CD4-positive, alpha-beta memory T cell (primary cell): Measurements from ENCODE around the gene RNF2. TPM values are rescaled to one million over a fixed set of nuclear protein-coding genes. Genes with fewer than 3 reads are reported as not detected.

Experiments
- CTCF ChIA-PET: fragments of 350-600 bp; sonication (Branson Sonifier 250); formaldehyde crosslinking; loops from one replicate; lab custom pipeline; 2021; ENCODE audit warnings: inconsistent platforms; ENCODE audit not compliant: partially characterized antibody; lab: Charles Lee
- POLR2A ChIA-PET: fragments of 350-600 bp; sonication (Branson Sonifier 250); formaldehyde crosslinking; loops from one replicate; lab custom pipeline; 2021; ENCODE audit not compliant: partially characterized antibody; lab: Charles Lee
- DNase-seq, 5 donors: peaks; one replicate each; pipeline versions ENCODE4 v3.0.0 to v3.0.0-alpha.2; 2020 to 2022; ENCODE audit warnings: mixed read lengths in 1 of 5
- H3K27ac ChIP-seq: one replicate; pipeline ENCODE4 v1.7.0; 2013; ENCODE audit warnings: low read depth, low read length
- H3K27me3 ChIP-seq: 2 replicates; pipeline ENCODE4 v1.7.0; 2013; ENCODE audit warnings: mild to moderate bottlenecking, low read length, moderate library complexity; ENCODE audit not compliant: insufficient read depth
- H3K36me3 ChIP-seq: 2 replicates; pipeline ENCODE4 v1.7.0; 2013; ENCODE audit warnings: mild to moderate bottlenecking, low read length, moderate library complexity; ENCODE audit not compliant: insufficient read depth
- H3K4me1 ChIP-seq: 2 replicates; pipeline ENCODE4 v1.7.0; 2013; ENCODE audit warnings: mild to moderate bottlenecking, low read length, moderate library complexity; ENCODE audit not compliant: insufficient read depth
- H3K4me3 ChIP-seq, 2 donors: one replicate each; pipeline ENCODE4 v1.7.0; 2013; ENCODE audit warnings: low read length in 2 of 2, mild to moderate bottlenecking in 1 of 2
- H3K9me3 ChIP-seq, 2 donors: one replicate each; pipeline ENCODE4 v1.7.0; 2013; ENCODE audit warnings: low read length in 2 of 2, control low read depth in 1 of 2; ENCODE audit not compliant: control insufficient read depth in 1 of 2
- H3K27ac Mint-ChIP-seq, 7 donors: one replicate each; pipeline ENCODE4 v1.8.0; 2020 to 2021; ENCODE audit warnings: mixed read lengths in 7 of 7, mild to moderate bottlenecking in 6 of 7, inconsistent platforms in 3 of 7, moderate library complexity in 3 of 7
- H3K27me3 Mint-ChIP-seq, 2 donors: one replicate each; pipeline ENCODE4 v1.8.0; 2020 to 2021; ENCODE audit warnings: mixed read lengths in 2 of 2
- H3K36me3 Mint-ChIP-seq, 2 donors: one replicate each; pipeline ENCODE4 v1.8.0; 2020 to 2021; ENCODE audit warnings: mixed read lengths in 2 of 2, inconsistent platforms in 1 of 2, mild to moderate bottlenecking in 1 of 2
- H3K4me1 Mint-ChIP-seq, 4 donors: one replicate each; pipeline ENCODE4 v1.8.0; 2020 to 2021; ENCODE audit warnings: mixed read lengths in 4 of 4, mild to moderate bottlenecking in 1 of 4
- H3K4me3 Mint-ChIP-seq, 8 donors: one replicate each; pipeline ENCODE4 v1.8.0; 2020 to 2021; ENCODE audit warnings: mixed read lengths in 8 of 8, mild to moderate bottlenecking in 7 of 8, moderate library complexity in 6 of 8, inconsistent platforms in 3 of 8
- H3K9me3 Mint-ChIP-seq, 8 donors: one replicate each; pipeline ENCODE4 v1.8.0; 2020 to 2021; ENCODE audit warnings: mixed read lengths in 8 of 8, mild to moderate bottlenecking in 5 of 8, inconsistent platforms in 3 of 8, moderate library complexity in 1 of 8
- intact Hi-C: fragments of 100-400 bp; cut with micrococcal nuclease; formaldehyde crosslinking; loops from one replicate; pipeline ENCODE4 v1.15.1; 2023
- polyA plus RNA-seq, 2 donors: library from polyadenylated mRNA; unstranded; fragments of 300-500 nt; fragmentation: Illumina TruSeq; gene quantifications; one replicate each; pipeline ENCODE4 v1.2.3, GENCODE V29; 2021
- total RNA-seq, 2 experiments: library from RNA; stranded (reverse); gene quantifications; one replicate each; pipeline ENCODE4 v1.2.3, GENCODE V29; 2021

RNF2 gene
- total and polyA plus RNA-seq, 4 experiments from 2014 or later: 26.5 to 37.1 (median 27.0) TPM

GRCh38 chr1:185110145-185110544 lies 64.8 kb downstream of the RNF2 start:
- DNase-seq: no peak
- no peak overlapping the region for H3K27ac Mint-ChIP-seq
- Histone ChIP-seq H3K4me3 (no peak overlapping the region), H3K27ac (no peak overlapping the region), H3K4me1 (no peaks in the 10 kb centered on the region), H3K27me3 (no peaks in the 10 kb centered on the region), H3K36me3 (no peaks in the 10 kb centered on the region), H3K9me3 (peaks cover 0 to 8% of the 10 kb centered on the region in 2 donors)
- H3K4me3 Mint-ChIP-seq: no peak overlapping the region
- peaks cover 5 to 55% (median 37%) of the 10 kb centered on the region in 8 donors for H3K9me3 Mint-ChIP-seq
- H3K4me1 Mint-ChIP-seq: no peaks in the 10 kb centered on the region
- ChIA-PET CTCF (no interaction called here), POLR2A (no interaction called here)
- peaks cover 4 to 6% of the 10 kb centered on the region in 2 donors for H3K36me3 Mint-ChIP-seq
- peaks cover 0 to 1% of the 10 kb centered on the region in 2 donors for H3K27me3 Mint-ChIP-seq
- intact Hi-C loops: no loop called here

- no peak overlapping the region for H3K4me3 ChIP-seq
- H3K4me1 ChIP-seq: no peaks in the 10 kb centered on the region
- H3K27me3 Mint-ChIP-seq: peaks cover 0 to 1% of the 10 kb centered on the region in 2 donors
- no peak for DNase-seq
- H3K9me3 ChIP-seq: peaks cover 0 to 8% of the 10 kb centered on the region in 2 donors
- peaks cover 5 to 41% (median 29%) of the 10 kb centered on the region in 8 donors for H3K9me3 Mint-ChIP-seq
- peaks cover 6 to 7% of the 10 kb centered on the region in 2 donors for H3K36me3 Mint-ChIP-seq
- no peak overlapping the region for H3K27ac ChIP-seq
- no peak overlapping the region for H3K4me3 Mint-ChIP-seq
- POLR2A ChIA-PET: no interaction called here
- CTCF ChIA-PET: no interaction called here
- H3K27ac Mint-ChIP-seq: no peak overlapping the region
- intact Hi-C loops: no loop called here
- H3K27me3 ChIP-seq: no peaks in the 10 kb centered on the region
- no peaks in the 10 kb centered on the region for H3K36me3 ChIP-seq
- no peaks in the 10 kb centered on the region for H3K4me1 Mint-ChIP-seq
Observed at GRCh38 chr1:185111873-185112272, 66.5 kb downstream of the RNF2 start.

- H3K4me1 Mint-ChIP-seq: no peaks in the 10 kb centered on the region
- CTCF ChIA-PET: no interaction called here
Observed at GRCh38 chr1:185112356-185112755, 67.0 kb downstream of the RNF2 start.

GRCh38 chr1:185129708-185130107 lies 84.3 kb downstream of the RNF2 start:
- no peaks in the 10 kb centered on the region for H3K27me3 ChIP-seq
- Mint-ChIP-seq H3K4me1 (no peaks in the 10 kb centered on the region), H3K27me3 (no peaks in the 10 kb centered on the region), H3K27ac (no peak overlapping the region), H3K9me3 (peaks cover 0 to 9% (median 4%) of the 10 kb centered on the region in 8 donors), H3K4me3 (no peak overlapping the region), H3K36me3 (peaks cover 64 to 71% of the 10 kb centered on the region in 2 donors)
- DNase-seq: no peak
- POLR2A ChIA-PET: no interaction called here
- no peaks in the 10 kb centered on the region for H3K4me1 ChIP-seq
- H3K27ac ChIP-seq: no peak overlapping the region
- no peaks in the 10 kb centered on the region for H3K9me3 ChIP-seq
- H3K36me3 ChIP-seq: peaks cover 27% of the 10 kb centered on the region
- intact Hi-C loops: no loop called here
- CTCF ChIA-PET: no interaction called here
- H3K4me3 ChIP-seq: no peak overlapping the region

More at GRCh38 chr1:185112356-185112755, 67.0 kb downstream of the RNF2 start:
- Histone ChIP-seq H3K27me3 (no peaks in the 10 kb centered on the region), H3K4me3 (no peak overlapping the region), H3K9me3 (peaks cover 0 to 8% of the 10 kb centered on the region in 2 donors), H3K36me3 (no peaks in the 10 kb centered on the region), H3K27ac (no peak overlapping the region), H3K4me1 (no peaks in the 10 kb centered on the region)
- no peak for DNase-seq
- intact Hi-C loops: no loop called here
- no peak overlapping the region for H3K27ac Mint-ChIP-seq
- peaks cover 6 to 12% of the 10 kb centered on the region in 2 donors for H3K36me3 Mint-ChIP-seq
- H3K4me3 Mint-ChIP-seq: no peak overlapping the region
- POLR2A ChIA-PET: no interaction called here
- H3K27me3 Mint-ChIP-seq: peaks cover 0 to 1% of the 10 kb centered on the region in 2 donors
- peaks cover 3 to 36% (median 26%) of the 10 kb centered on the region in 8 donors for H3K9me3 Mint-ChIP-seq

- CTCF ChIA-PET: no interaction called here
- H3K36me3 Mint-ChIP-seq: peaks cover 69 to 71% of the 10 kb centered on the region in 2 donors
Observed at GRCh38 chr1:185132534-185132933, 87.2 kb downstream of the RNF2 start.

GRCh38 chr1:185137896-185138545 lies 92.7 kb downstream of the RNF2 start:
- Histone ChIP-seq H3K36me3 (no peaks in the 10 kb centered on the region), H3K9me3 (no peaks in the 10 kb centered on the region), H3K4me3 (no peak overlapping the region), H3K27ac (no peak overlapping the region), H3K4me1 (no peaks in the 10 kb centered on the region), H3K27me3 (no peaks in the 10 kb centered on the region)
- CTCF ChIA-PET: interaction anchor here (0.6 kb wide), 1 partner anchor 32 kb away, joined by 3 read pairs; no protein-coding TSS in a partner anchor
- H3K4me3 Mint-ChIP-seq: no peak overlapping the region
- no peaks in the 10 kb centered on the region for H3K27me3 Mint-ChIP-seq
- H3K27ac Mint-ChIP-seq: peak overlapping the region in 1 of 7 donors; percentile 38
- POLR2A ChIA-PET: no interaction called here
- H3K9me3 Mint-ChIP-seq: peaks cover 0 to 4% (median 0%) of the 10 kb centered on the region in 8 donors
- peaks cover 0 to 4% (median under 1%) of the 10 kb centered on the region in 4 donors for H3K4me1 Mint-ChIP-seq
- DNase-seq: no peak
- intact Hi-C loops: no loop called here
- H3K36me3 Mint-ChIP-seq: peaks cover 50 to 63% of the 10 kb centered on the region in 2 donors

More at GRCh38 chr1:185132534-185132933, 87.2 kb downstream of the RNF2 start:
- Mint-ChIP-seq H3K27ac (no peak overlapping the region), H3K4me3 (no peak overlapping the region), H3K4me1 (no peaks in the 10 kb centered on the region), H3K9me3 (peaks cover 0 to 9% (median 4%) of the 10 kb centered on the region in 8 donors), H3K27me3 (no peaks in the 10 kb centered on the region)
- intact Hi-C loops: no loop called here
- H3K4me1 ChIP-seq: no peaks in the 10 kb centered on the region
- no peak for DNase-seq
- no peaks in the 10 kb centered on the region for H3K27me3 ChIP-seq
- no peak overlapping the region for H3K4me3 ChIP-seq
- H3K27ac ChIP-seq: no peak overlapping the region
- peaks cover 7% of the 10 kb centered on the region for H3K36me3 ChIP-seq
- POLR2A ChIA-PET: no interaction called here
- H3K9me3 ChIP-seq: no peaks in the 10 kb centered on the region

GRCh38 chr1:185139246-185139645 lies 93.9 kb downstream of the RNF2 start:
- POLR2A ChIA-PET: no interaction called here
- Histone ChIP-seq H3K4me3 (no peak overlapping the region), H3K36me3 (peaks cover 2% of the 10 kb centered on the region), H3K9me3 (no peaks in the 10 kb centered on the region), H3K4me1 (no peaks in the 10 kb centered on the region), H3K27ac (no peak overlapping the region), H3K27me3 (no peaks in the 10 kb centered on the region)
- H3K27me3 Mint-ChIP-seq: no peaks in the 10 kb centered on the region
- H3K27ac Mint-ChIP-seq: no peak overlapping the region
- intact Hi-C loops: no loop called here
- no peaks in the 10 kb centered on the region for H3K9me3 Mint-ChIP-seq
- CTCF ChIA-PET: no interaction called here
- peaks cover 38 to 57% of the 10 kb centered on the region in 2 donors for H3K36me3 Mint-ChIP-seq
- peaks cover 0 to 4% (median under 1%) of the 10 kb centered on the region in 4 donors for H3K4me1 Mint-ChIP-seq
- no peak overlapping the region for H3K4me3 Mint-ChIP-seq
- no peak for DNase-seq
